A172 (cell line): ENCODE results near the gene P3H4. TPM values are rescaled to one million over a fixed set of nuclear protein-coding genes. Genes with fewer than 3 reads are reported as not detected.
A peak's percentile ranks its signal among the peaks of the same experiment; 100 is the strongest.
"Not testable (repeated sequence)": the region's sequence is repeated elsewhere in the genome, so short reads cannot be mapped to it uniquely, and the experiment has no call there.

Source experiments
- DNase-seq: peaks from one replicate; pipeline ENCODE4 v3.0.0-alpha.2; 2015; ENCODE audit warnings: low spot score
- total RNA-seq: library from RNA; depleted of rRNA; stranded (reverse); fragments of >200 nt; shearing (Covaris generic); gene quantifications from 2 replicates; pipeline ENCODE4 v1.2.3, GENCODE V29; 2014

Gene P3H4
- total RNA-seq, 1 experiment from 2014 or later, result 71.6 TPM

DNA sequence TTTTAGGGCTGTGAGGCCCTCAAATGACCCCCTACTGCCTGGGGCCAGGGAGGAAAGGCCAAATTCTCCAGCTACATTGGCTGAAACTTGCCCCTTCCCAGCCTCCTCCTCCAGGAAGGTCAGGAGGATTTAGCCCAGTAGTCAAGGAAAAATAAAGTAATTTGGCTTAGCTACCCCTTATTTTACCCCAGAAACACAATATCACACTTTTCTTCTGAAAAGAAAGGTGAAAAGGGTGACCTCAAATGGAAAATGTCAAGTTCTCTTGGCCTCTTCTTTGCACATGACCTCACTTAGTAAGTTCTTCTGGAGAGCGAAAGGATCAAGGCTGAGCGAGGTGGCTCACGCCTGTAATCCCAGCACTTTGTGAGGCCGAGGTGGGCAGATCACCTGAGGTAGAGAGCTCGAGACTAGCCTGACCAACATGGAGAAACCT, 17.2 kb downstream of the P3H4 start:
- DNase-seq, result no peak

DNA sequence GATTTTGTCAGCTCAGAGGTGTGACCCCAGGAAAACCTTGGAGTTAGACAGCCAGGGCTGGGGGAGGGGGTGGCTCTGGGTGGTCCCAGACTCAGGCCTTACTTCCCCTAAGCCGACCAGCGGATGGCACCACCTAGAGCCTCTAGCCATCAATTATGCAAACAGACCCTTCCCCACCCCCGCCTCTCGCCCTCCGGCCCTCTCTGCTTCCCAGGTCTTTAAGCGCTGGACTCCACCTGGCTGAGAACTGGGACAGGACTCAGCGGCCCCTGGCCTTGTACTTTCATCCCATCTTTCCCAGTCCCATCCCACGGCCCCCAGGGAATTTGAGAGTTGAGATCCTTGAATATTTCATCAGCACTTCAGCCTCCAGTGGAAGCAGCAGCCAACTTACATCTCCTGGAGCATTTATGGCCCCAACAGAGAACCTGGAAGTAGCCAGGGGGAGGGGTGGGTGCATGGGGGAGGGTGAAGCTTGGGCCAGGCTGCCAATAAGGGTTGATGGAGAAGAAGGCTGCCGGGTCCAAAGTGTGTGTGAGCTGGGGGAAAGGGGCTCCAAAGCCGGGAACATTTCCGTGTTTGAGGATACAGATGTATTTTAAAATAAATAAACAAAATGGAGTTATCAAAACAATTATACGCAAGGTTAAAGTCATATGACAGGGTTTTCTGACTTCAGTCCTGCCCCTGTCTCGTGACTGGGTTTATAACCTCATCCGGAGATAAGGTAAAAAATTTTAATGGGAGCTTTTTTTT, 17.8 kb downstream of the P3H4 start:
- no peak for DNase-seq

DNA sequence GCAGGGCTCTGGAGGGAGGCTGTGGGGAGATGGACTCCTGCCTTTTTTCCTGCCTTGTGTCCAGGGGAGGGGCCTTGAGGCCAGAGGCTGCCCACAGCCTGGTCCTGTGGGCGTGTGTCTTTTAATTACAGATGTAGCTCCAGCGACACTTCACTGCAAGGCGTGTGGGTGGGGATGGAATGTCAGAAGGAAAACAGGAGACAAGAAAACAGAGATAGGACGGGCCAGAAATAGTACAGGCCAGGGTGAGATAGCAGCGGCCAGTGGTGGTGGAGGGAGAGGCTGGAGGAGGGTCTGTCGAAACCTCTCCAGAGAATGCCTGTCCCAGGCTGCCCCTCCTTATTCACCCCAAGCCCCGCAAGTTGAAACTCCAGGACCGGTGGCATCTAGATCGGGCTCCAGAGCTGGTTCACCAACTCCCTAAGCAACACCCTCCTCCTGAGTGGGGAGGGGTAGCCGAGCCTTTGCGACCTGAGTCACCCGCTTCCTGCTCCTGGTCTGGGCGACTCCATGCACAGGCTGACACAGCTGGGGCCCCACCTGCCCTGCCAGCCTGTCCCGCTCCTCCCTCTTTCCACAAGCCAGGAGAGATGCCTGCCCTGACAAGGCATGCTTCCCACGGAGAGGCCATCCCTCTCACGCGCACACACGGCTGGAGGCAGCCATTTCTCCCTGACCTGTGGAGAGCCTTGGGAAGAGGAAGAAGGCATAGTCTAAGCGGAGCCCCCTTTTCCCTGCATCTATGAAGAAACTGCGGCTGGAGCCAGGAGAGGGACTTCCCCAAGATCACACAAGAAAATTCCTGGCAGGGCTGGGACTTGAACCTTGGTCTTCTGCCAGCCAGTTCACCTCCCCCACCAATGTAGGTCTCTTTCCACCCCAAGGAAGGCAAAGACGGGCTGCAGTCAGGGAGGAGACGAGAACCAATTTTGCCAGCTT, 18.6 kb downstream of the P3H4 start:
- DNase-seq, result peak; percentile 96

DNA sequence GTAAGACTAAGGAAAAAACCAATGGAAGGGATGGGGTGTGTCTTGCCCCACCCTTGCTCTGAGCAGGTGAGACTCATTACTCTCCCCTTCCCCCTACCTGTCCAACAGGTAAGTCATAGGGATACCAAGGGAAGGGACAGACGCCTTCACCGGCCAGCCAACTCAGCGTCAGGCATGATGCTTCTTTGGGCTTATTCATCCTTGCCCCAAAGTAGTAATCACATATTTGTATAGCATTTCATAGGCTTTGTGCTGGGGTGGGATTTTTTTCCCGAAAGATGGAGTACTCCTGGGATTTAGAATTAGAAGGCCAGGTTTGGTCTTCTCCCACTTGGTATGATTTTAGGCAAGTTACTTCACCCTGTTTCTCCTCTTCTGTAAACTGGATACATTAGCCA, 24.7 kb downstream of the P3H4 start:
- no peak for DNase-seq

DNA sequence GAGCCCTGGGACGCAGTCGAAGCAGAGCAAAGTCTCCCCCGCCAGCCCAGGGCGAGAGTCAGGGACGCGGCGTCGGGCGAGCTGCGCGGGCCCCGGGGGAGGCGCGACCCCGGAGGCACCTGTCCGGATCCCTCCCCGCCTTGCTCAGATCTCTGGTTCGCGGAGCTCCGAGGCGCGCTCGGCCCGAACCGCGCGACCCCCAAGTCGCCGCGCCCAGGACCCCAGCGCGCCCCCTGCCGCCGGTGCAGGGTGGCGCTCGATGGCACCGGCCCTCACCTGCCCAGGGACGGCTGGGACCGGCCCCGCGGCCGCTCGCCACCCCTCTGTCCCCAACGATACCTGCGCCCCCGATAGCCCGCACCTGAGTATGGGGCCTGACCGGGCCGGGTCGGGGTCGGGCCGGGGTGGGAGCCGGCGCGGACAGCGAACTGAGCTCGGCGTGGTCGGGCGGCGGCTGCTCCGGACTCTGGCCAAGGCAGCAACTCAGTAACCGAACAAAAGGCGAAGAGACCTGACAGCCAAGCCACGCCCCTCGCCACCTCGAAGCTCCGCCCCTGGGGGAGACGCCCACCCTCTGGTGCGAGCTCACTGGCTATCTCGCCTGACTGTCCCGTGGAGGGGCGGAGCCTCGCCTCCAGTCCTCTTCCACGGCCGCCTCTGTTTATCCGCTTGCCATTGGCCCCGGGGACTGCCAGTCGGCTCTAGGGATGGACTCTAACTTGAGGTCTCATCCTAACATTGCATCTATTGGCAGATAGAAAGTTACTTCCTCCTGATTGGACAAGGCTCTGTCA, 25.3 kb downstream of the P3H4 start, which contains the start of gene JUP:
JUP (minus strand) TSS at position 485 of the 794 bp plus-strand sequence. CDS start 14,857 bp downstream, outside the sequence.
- peak; percentile 100 for DNase-seq

DNA sequence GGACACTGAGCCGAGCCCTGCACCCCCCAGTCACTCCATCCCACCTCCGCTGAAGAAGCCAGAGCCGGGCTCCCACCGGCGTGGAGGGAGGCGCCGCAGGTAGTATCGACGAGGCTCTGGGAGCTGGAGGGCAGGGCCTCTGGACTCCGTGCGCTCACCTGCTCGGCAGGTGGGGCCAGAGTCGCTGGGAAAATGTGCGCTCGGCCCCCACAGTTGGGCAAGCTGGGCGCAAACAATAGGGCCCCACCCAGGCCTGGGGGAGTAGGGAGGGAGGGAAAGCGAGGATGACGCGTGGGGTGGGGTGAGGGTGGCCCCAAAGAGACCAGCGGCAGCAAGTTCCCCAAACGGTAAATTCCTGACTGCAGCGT, 25.9 kb downstream of the P3H4 start:
- DNase-seq, result peak; percentile 40

DNA sequence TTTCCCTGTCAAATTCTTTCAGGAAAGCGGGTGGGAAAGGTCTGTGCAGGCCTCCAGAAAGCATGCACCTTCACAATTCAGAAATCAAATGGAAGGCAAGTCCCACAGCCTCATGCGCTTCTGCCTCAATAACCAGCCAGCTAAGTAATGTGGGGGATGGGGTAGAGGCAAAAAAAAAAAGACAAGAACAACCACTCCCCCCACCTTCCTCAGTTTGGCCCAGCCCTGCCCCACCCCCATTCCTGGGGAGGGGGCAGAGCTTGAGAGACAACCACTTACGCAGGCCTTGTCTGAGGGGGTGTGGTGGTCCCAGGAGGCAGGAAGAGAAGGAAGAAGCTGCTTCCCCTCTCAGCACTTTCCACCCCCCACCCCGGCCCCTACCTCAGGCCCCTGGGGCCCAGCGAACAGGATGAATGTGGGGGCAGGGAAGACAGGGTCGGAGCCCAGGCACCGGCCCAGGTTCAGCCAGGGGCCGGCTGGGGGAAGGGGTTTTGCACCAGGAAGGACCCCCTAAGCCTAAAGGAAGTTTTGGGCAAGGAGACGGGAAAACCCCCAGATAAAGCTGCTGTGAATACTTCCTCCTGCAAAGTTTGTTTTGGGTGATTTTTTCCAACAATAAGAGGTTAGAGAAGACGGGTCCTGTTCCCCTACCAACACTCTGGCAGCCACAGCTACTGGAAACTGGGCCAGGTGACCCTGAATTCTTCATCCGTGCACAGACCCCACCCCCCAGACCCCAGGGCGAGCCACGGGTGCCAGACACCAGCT, 26.5 kb downstream of the P3H4 start:
- no peak for DNase-seq

DNA sequence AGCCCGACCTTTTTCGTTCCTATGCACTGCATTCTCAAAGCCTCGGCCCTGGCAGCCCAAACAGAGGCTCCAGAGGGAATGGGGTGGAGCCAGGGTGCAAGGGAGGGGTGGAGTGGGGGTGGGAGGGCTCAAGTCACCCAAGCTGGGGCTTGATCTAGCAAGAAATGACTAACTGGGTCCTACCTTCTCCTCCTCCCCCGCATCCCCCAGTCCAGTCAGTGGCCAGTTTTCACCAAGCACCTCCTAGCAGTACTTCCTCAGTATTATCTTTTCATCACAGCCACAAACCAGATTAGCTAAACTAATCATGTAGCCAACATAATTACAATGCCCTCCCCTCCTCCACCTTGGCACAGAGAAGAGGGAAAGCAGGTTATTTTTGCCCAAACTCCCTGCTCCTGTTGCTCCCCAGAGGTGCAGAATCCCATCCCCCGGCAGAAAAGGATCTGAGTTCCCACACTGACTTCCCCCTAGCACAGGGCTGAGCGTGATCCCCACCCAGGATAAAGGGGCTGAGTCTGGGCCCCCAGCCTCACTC, 27.5 kb downstream of the P3H4 start:
- DNase-seq, result peak; percentile 77

DNA sequence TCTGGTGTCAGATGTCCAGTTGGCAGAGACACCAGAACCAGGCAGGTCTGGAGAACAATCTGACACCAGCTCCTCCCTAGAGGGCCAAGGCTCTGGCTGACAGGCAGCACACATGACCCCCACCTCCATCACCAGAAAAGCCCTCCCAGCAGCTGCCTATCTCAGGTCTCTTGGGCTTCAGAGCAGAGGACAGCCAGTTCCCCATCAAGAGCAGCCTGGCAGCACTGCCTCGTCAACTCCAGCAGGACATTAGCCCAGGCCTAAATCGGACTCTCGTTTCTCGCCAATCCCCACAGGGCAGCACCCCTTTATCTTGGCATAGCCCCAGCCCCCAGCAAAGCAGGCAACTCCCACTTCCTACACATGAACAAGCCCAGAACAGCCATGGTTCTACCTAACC, 29.6 kb downstream of the P3H4 start:
- no peak for DNase-seq

DNA sequence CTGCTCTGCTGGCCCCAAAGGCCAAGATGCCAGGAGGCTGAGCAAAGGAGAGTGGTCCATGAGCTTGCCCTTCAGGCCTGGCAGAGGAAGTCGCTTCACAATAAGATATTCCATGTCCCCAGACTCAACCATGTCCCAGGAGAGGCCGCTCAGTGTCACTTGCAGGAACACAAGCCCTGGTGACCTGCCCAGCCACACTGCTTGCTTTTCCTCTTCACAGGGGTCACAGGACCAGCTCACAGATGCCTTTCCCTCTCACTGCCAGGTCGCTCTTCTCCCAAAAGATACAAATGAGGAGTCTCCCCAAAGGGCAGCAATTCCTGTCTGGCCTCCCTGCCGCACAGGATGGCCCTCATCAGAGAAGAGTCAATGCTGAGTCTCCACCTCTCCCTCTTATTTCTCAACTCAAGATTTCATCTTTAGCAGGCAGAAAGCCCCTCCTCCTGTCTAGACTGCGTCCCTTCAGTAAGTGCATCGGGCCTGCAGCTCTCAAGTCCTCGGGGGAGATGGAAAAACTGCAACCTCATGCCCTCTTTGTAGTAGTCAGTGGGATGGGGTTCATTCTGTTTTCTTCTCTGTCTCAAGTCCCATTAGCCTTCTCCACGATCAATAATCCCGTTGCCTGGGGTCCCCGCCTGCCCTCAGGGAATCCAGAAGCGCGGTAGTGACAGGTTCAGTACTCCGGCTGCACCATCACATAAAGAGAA, 30.2 kb downstream of the P3H4 start:
- DNase-seq, result no peak

DNA sequence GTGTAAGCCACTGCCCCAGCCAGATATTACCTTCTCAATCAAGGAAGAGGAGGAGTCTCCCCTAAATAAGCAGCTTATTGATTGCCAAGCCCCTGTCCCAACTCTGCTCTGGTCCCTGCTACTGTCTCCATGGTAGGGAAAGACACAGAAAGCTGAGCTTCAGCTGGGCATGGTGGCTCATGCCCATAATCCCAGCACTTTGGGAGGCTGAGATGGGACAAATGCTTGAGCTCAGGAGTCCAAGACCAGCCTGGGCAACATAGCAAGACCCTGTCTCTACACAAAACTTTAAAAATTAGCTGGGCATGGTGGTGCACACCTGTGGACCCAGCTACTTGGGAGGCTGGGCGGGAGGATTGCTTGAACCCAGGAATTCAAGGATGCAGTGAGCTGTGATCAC, 31.8 kb downstream of the P3H4 start:
- no peak for DNase-seq

DNA sequence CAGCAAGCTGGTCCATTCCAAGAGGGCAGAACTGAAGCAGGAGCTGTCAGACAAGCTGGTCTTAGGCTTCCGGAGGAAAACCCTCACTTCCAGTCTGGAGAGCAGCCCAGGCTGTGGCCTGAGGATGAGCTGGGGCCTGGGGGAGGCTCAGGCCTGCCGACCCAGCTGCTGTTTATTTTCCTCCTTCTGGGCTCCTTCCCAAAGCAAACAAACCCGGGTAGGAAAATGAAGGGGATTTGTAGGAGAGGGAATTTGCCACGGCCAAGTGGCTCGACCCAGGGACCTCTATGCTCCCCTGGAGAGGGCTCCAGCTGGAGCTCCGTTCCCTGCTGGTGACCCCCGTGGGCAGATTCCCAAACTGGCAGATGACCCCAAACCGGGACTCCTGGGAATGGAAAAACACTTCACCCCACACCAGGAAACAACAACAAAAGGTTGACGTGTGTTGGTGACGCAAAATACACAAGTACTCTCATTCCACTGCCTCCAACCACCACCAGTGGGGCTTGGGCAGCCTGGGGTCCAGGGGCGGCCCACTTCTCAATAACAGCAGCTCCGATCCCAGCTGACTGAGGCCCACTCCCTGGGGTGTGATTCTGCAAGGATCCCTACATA, 34.1 kb downstream of the P3H4 start:
- peak; percentile 95 for DNase-seq

DNA sequence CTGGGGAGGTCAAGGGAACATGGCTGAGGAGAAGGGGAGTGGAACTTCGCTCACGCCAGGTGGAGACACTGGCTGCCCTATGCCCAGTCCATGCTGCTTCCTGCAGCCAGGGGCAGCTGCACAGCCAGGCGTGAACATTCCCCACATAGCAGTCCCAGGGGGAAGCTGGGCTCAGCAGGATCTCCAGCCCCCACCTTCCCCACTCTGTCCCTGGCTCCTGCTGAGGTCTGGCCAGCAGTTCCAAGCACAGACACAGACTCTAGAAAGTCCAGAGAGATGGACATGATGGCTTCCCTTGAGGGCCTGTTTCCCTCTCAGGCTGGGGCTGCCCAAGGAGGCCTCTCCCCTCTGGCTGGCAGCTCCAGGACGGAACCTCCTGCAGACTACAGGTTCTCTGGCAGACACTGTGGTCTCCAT, 34.6 kb downstream of the P3H4 start:
- DNase-seq, result peak; percentile 74

DNA sequence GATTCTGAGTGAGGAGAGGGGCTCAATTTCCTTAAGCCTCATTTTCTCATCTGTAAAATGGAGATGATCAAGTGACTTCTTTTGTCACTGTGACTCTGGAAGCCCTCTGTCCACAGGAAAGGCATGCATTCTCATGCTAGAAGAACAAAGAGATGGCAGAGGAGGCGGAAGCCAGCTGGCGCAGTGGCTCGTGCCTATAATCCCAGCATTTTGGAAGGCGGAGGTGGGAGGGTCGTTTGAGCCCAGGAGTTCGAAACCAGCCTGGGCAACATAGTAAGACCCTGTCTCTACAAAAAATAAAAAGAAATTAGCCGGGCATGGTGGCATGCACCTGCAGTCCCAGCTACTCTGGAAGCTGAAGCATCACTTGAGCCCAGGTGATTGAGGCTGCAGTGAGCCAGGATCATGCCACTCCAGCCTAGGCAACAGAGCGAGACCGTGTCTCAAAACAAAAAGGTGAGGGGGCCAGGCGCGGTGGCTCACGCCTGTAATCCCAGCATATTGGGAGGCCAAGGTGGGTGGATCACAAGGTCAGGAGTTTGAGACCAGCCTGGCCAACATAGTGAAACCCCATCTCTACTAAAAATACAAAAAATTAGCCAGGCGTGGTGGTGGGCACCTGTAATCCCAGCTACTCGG, 35.4 kb downstream of the P3H4 start:
- not testable (repeated sequence) for DNase-seq

DNA sequence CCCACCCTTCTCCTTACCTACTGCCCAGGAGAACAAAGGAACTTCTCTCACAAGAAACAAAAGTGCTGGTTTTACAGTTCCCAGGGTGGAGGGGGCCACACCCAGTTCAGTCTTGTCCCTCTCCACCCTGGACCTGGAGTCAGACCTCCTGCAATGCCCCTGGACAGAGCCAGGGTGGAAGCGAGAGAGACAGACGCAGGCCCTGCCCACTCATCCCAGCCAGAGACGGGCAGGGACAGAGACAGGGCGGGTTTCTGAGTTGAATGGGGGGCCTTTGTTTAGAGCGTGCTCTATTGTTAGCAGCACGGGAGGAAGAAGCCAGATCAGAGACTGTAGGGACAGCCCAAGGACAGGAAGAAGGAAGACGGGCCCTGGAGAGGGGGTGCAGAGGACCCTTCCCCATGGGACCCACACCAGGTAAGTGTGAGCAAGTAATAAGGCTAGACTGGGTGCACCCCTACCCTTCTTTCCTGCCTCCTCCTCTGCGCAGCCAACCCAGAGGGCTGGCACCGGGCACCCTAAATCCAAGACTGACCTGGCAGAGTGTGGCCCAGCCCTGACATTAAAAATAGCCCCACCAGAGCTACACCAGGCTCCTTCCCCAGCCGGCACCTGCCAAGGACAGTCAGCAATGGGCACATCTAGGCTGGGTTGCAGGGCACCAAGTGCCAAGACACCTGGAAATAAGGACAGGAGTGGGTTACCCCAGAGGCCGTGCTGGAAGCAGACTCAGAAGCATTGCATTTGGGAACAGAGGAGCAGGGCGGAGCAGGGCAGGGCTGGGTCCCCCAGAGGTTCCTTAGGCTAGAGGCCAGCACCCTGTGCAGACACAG, 36.1 kb downstream of the P3H4 start:
- DNase-seq, result peak; percentile 50

DNA sequence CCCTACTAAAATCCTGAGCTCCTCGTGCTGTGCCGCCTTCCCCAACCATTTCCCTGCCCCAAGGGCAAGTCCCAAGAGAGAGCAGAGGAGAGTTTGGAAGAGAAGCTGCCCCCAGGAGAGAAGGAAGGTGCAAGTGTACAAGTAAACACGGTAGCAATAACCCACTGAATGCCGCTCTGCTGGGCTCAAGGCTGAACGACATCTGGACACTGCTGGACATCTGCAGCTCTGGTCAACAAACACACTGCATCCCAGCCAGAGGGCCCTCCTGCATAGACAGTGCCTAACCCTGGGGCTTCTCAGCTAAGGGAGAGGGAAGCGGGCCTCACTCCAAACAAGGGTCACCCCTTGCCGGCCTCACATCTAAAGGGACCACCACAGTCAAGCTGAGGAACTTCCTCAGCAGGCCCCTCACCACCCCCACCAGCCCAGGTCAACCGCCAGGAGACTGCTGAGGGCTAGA, 38.0 kb downstream of the P3H4 start:
- DNase-seq, result no peak

DNA sequence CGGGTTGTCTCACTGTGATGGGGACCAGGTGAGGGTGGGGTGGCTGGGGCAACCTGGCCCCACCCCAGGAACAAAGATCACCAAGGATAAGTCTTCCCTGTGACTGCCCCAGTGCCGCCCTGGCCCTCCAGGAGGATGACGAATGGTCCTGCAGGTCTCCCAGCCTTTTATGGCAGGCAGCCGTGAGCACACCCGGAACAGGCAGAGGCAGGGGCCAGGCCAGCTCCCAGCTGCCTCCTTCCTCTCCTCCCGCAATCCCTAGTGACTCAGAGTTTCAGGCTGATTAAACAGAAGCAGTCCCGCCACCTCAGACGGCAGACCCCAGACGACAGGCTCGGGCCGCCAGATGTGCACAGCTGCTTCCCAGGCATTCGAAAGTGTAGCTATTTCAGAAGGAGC, 38.6 kb downstream of the P3H4 start:
- DNase-seq, result peak; percentile 93

DNA sequence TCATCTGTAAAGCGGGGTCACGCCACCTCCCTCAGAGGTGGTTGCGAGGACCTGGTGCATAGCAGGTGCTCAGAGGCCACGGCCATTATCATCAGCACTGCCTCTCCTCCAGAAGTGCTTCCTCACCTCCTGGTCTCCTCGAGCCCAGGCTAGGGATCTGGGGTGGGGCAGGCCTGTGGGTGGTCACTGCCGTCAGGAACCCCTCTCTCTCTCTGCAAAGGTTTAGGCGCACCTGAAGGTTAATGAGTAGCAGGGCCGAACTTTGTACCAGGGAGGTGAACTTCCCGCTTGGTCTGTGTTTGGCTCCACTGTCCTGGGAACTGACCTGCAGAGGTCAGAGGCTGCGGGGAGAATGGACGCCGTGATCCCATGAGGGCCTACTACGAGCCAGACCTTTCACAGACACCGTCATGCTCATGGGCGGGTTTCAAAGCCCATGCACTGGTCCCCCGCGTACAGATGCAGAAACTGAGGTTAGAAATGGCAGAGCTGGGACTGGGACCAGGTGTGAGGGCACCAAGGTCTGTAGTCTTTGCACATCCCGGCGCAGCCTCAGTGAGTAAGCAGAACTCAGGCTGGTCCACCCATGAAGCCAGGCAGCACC, 39.1 kb downstream of the P3H4 start:
- DNase-seq, result no peak
